SU-DHL-6 (cell line): ENCODE measurements around the gene KRT5.

Experiments
- H2AFZ ChIP-seq: fragments of 200-600 bp; sonication (generic); 2 replicates; pipeline ENCODE4 v1.6.1; 2014; ENCODE audit warnings: low read depth, mild to moderate bottlenecking, moderate library complexity, mixed read lengths, antibody characterized with exemption, low read length; ENCODE audit not compliant: severe bottlenecking
- H3F3A ChIP-seq: fragments of 200-600 bp; shearing (Covaris generic); 2 replicates; pipeline ENCODE4 v1.6.0; 2016; ENCODE audit warnings: antibody characterized with exemption, mild to moderate bottlenecking; ENCODE audit not compliant: insufficient read depth
- H3K27ac ChIP-seq: fragments of 200-600 bp; sonication (generic); 2 replicates; pipeline ENCODE4 v1.5.1; 2016; ENCODE audit warnings: low read depth, mild to moderate bottlenecking, low read length, moderate library complexity, mixed read lengths
- H3K27me3 ChIP-seq: fragments of 200-600 bp; sonication (generic), shearing (Covaris generic); 2 replicates; pipeline ENCODE4 v1.6.0; 2014; ENCODE audit warnings: mild to moderate bottlenecking, low read length
- H3K36me3 ChIP-seq: fragments of 200-600 bp; sonication (generic); 2 replicates; pipeline ENCODE4 v1.6.1; 2014; ENCODE audit warnings: mild to moderate bottlenecking, low read length, mixed read lengths
- H3K4me2 ChIP-seq: fragments of 300-600, 200-600 bp; shearing (Covaris generic), sonication (generic); 2 replicates; pipeline ENCODE4 v1.6.0; 2014; ENCODE audit warnings: low read length, low read depth, mild to moderate bottlenecking; ENCODE audit not compliant: poor library complexity, severe bottlenecking
- H3K4me3 ChIP-seq: fragments of 200-600 bp; sonication (generic); 2 replicates; pipeline ENCODE4 v1.5.1; 2014; ENCODE audit warnings: antibody characterized with exemption, low read length, mild to moderate bottlenecking, mixed read lengths; ENCODE audit not compliant: insufficient read depth, poor library complexity, severe bottlenecking
- H3K79me2 ChIP-seq: fragments of 200-600 bp; sonication (generic); 2 replicates; pipeline ENCODE4 v1.6.1; 2014; ENCODE audit warnings: mild to moderate bottlenecking, low read length, moderate library complexity; ENCODE audit not compliant: insufficient read depth
- H3K9ac ChIP-seq: fragments of 200-600 bp; sonication (generic); 2 replicates; pipeline ENCODE4 v1.7.0; 2014; ENCODE audit warnings: mild to moderate bottlenecking, low read length
- H3K9me2 ChIP-seq: fragments of 200-600 bp; sonication (generic); replicated peaks from 2 replicates; pipeline ENCODE4 v1.6.1; 2014; ENCODE audit warnings: low read length; ENCODE audit not compliant: insufficient read depth
- H3K9me3 ChIP-seq: fragments of 200-600 bp; sonication (generic); 2 replicates; pipeline ENCODE4 v1.6.1; 2014; ENCODE audit warnings: low read length, mixed read lengths; ENCODE audit not compliant: insufficient read depth
- H4K20me1 ChIP-seq: fragments of 200-600 bp; sonication (generic); 2 replicates; pipeline ENCODE4 v1.6.1; 2014; ENCODE audit warnings: low read depth, mild to moderate bottlenecking, antibody characterized with exemption, low read length, moderate library complexity, mixed read lengths
- CTCF ChIP-seq: fragments of 200-600 bp; sonication (generic); IDR thresholded peaks from one replicate; pipeline ENCODE4 v1.5.1; 2017; ENCODE audit warnings: antibody characterized with exemption, mild to moderate bottlenecking, low read length, moderate library complexity; ENCODE audit not compliant: insufficient read depth, poor library complexity, severe bottlenecking
- EZH2phosphoT487 ChIP-seq: fragments of 200-600 bp; sonication (generic), shearing (Covaris generic); conservative IDR thresholded peaks from 2 replicates; pipeline ENCODE4 v1.6.1; 2018; ENCODE audit warnings: mild to moderate bottlenecking, antibody characterized with exemption, low read length, moderate library complexity, mixed read lengths

The KRT5 gene

GRCh38 chr12:52486166-52487105, 33.8 kb downstream of the KRT5 start:
- TF ChIP-seq EZH2phosphoT487 (no peak), CTCF (no peak)
- H4K20me1 ChIP-seq = no peaks in the 10 kb centered on the region
- H3K36me3 ChIP-seq = no peaks in the 10 kb centered on the region

DNA sequence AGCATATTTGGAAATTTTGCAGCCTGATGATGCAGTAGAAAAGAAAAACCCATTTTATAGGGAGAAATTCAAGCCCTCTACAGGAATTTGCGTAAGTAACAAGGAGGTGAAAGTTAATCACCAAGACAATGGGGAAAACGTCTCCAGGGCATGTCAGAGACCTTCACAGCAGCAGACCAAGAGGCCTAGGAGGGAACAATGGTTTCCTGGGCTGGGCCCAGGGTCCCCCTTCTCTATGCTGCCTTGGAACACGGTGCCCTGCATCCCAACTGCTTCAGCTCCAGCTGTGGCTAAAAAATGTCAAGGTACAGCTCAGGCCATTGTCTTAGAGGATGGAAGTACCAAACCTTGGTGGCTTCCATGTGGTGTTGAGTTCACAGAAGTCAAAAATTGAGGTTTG, 40.1 kb downstream of the KRT5 start:
- Histone ChIP-seq H3K9me2 (no peaks in the 10 kb centered on the region), H2AFZ (no peak overlapping the region), H3K9me3 (no peaks in the 10 kb centered on the region), H3K27me3 (no peaks in the 10 kb centered on the region), H3K4me2 (no peak overlapping the region), H3K9ac (no peak overlapping the region), H4K20me1 (no peaks in the 10 kb centered on the region), H3K36me3 (no peaks in the 10 kb centered on the region), H3K79me2 (no peaks in the 10 kb centered on the region), H3K4me3 (no peak overlapping the region), H3K27ac (no peak overlapping the region), H3F3A (no peaks in the 10 kb centered on the region)
- TF ChIP-seq EZH2phosphoT487 (no peak), CTCF (no peak)

More at GRCh38 chr12:52486166-52487105, 33.8 kb downstream of the KRT5 start:
- Histone ChIP-seq H3F3A (no peaks in the 10 kb centered on the region), H3K9me2 (no peaks in the 10 kb centered on the region), H3K4me2 (no peak overlapping the region), H3K27me3 (no peaks in the 10 kb centered on the region), H3K27ac (no peak overlapping the region), H3K9ac (no peak overlapping the region), H2AFZ (no peak overlapping the region), H3K9me3 (no peaks in the 10 kb centered on the region), H3K79me2 (no peaks in the 10 kb centered on the region), H3K4me3 (no peak overlapping the region)

DNA sequence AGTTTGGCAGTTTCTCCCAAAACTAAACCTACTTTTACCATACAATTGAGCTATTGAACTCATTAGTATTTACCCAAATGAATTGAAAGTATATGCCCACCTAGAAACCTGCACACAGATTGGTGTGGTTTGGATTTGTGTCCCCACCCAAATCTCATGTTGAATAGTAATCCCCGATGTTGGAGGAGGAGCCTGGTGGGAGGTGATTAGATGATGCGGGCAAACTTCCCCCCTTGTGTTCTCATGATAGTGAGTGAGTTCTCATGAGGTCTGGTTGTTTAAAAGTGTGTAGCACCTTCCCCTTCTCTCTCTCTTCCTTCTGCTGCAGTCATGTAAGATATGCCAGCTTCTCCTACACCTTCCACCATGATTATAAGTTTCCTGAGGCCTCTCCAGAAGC, 42.5 kb downstream of the KRT5 start:
- no peaks in the 10 kb centered on the region for H3K9me2 ChIP-seq
- no peak overlapping the region for H3K4me3 ChIP-seq
- H3F3A ChIP-seq = no peaks in the 10 kb centered on the region
- H4K20me1 ChIP-seq = no peaks in the 10 kb centered on the region
- no peak overlapping the region for H3K4me2 ChIP-seq
- TF ChIP-seq CTCF (no peak), EZH2phosphoT487 (no peak)
- no peaks in the 10 kb centered on the region for H3K27me3 ChIP-seq
- no peak overlapping the region for H2AFZ ChIP-seq
- no peak overlapping the region for H3K27ac ChIP-seq
- no peaks in the 10 kb centered on the region for H3K36me3 ChIP-seq
- no peaks in the 10 kb centered on the region for H3K79me2 ChIP-seq
- H3K9me3 ChIP-seq = no peaks in the 10 kb centered on the region
- no peak overlapping the region for H3K9ac ChIP-seq
